Measurements from ENCODE around the gene LRP10. TPM values are rescaled to one million over a fixed set of nuclear protein-coding genes. Genes with fewer than 3 reads are reported as not detected.

LRP10 gene
- total and polyA plus RNA-seq, 2 of the 8 experiments (the other 6 are each of a cell fraction or from before 2014, with no cell fraction given) = 12.4 to 15.6 TPM

- Histone ChIP-seq H3K79me1 (ENCODE audit: low read depth, low read length) (peaks cover 3% of the 10 kb centered on the region; the same call in 1 of the 2 replicates), H2BK15ac (ENCODE audit: low read length) (no peak overlapping the region), H4K91ac (replicated peaks; ENCODE audit: insufficient read length, low read length) (no peak overlapping the region), H3K27ac (ENCODE audit: low read depth, low read length) (no peak overlapping the region), H3K18ac (ENCODE audit: extremely low read depth, low read length) (no peak overlapping the region), H4K5ac (ENCODE audit: insufficient read length, low read depth, low read length) (no peak overlapping the region), H3K36me3 (ENCODE audit: control insufficient read depth in 2 of 4, insufficient read depth in 4 of 4, low read length in 3 of 4) (no peaks in the 10 kb centered on the region), H2BK120ac (replicated peaks; ENCODE audit: low read depth, low read length) (no peak overlapping the region), H3K4me3 (ENCODE audit: extremely low read depth in 1 of 4, insufficient read depth in 2 of 4, low read depth in 3 of 4, low read length in 4 of 4) (no peak overlapping the region), H2AK5ac (ENCODE audit: low read depth, low read length) (no peak overlapping the region), H2BK5ac (ENCODE audit: low read depth, low read length) (no peak overlapping the region), H3K9me3 (ENCODE audit: insufficient read depth in 2 of 2, low read depth in 1 of 2, low read length in 1 of 2) (no peaks in the 10 kb centered on the region), H3K23me2 (ENCODE audit: low read depth, low read length) (peaks cover 7% of the 10 kb centered on the region), H4K20me1 (replicated peaks in 1 of 2; ENCODE audit: control insufficient read depth in 1 of 2, insufficient read depth in 2 of 2, low read length in 2 of 2) (no peaks in the 10 kb centered on the region), H3K4me1 (replicated peaks in 1 of 4; ENCODE audit: control insufficient read depth in 3 of 4, insufficient read depth in 4 of 4, low read length in 3 of 4) (peaks cover 3 to 7% (median 6%) of the 10 kb centered on the region in 4 experiments; a peak in 6 of 7 replicates), H3K23ac (ENCODE audit: insufficient read length) (no peak overlapping the region), H3K27me3 (replicated peaks in 1 of 4; ENCODE audit: control insufficient read depth in 3 of 4, extremely low read depth in 1 of 4, insufficient read depth in 3 of 4, low read length in 3 of 4) (peaks cover 0 to 17% (median 11%) of the 10 kb centered on the region in 4 experiments; a peak in 6 of 7 replicates), H3K9ac (replicated peaks in 1 of 4; ENCODE audit: extremely low read depth in 1 of 4, low read depth in 3 of 4, low read length in 3 of 4) (no peak overlapping the region), H3K56ac (replicated peaks; ENCODE audit: insufficient read length, low read depth, low read length) (no peak overlapping the region), H2BK12ac (ENCODE audit: low read depth, low read length) (no peak overlapping the region), H3K79me2 (ENCODE audit: control insufficient read depth in 1 of 2, insufficient read depth in 2 of 2, low read length in 2 of 2) (no peaks in the 10 kb centered on the region), H3K4me2 (ENCODE audit: insufficient read depth in 1 of 2, low read depth in 2 of 2, low read length in 2 of 2) (no peak overlapping the region; a peak in 1 of 4 replicates), H2BK20ac (ENCODE audit: low read length) (no peak overlapping the region), H3K14ac (ENCODE audit: insufficient read length) (no peak overlapping the region), H2AFZ (ENCODE audit: low read length) (no peak overlapping the region), H3K4ac (replicated peaks; ENCODE audit: insufficient read length, low read depth, low read length) (no peak overlapping the region), H4K8ac (ENCODE audit: extremely low read depth, insufficient read depth, low read length) (no peak overlapping the region)
- no peak for TF ChIP-seq SIRT6 (IDR thresholded peaks at IDR 0.05; ENCODE audit: low read length)
- no peak for TF ChIP-seq CHD1 (IDR thresholded peaks at IDR 0.05; ENCODE audit: low read depth, low read length)
- TF ChIP-seq RFX5 (IDR thresholded peaks at IDR 0.05; ENCODE audit: borderline replicate concordance, low read depth, low read length) = no peak
- no peak for TF ChIP-seq BRCA1 (IDR thresholded peaks at IDR 0.05; ENCODE audit: low read depth, low read length)
- no peak for TF ChIP-seq SAP30 (IDR thresholded peaks at IDR 0.05; ENCODE audit: insufficient read depth, insufficient replicate concordance, low read length)
- TF ChIP-seq EZH2 (IDR thresholded peaks at IDR 0.05; ENCODE audit: low read depth, low read length, severe bottlenecking) = no peak
- TF ChIP-seq BACH1 (IDR thresholded peaks at IDR 0.05; ENCODE audit: low read length) = no peak
- TF ChIP-seq TAF7 (optimal IDR thresholded peaks at IDR 0.05; ENCODE audit: borderline replicate concordance, low read depth, low read length) = no peak
- no peak for TF ChIP-seq GTF2F1 (IDR thresholded peaks at IDR 0.05; ENCODE audit: borderline replicate concordance, low read depth, low read length)
- no peak for TF ChIP-seq CREB1 (IDR thresholded peaks at IDR 0.05)
- CTCF ChIA-PET (ENCODE audit: partially characterized antibody) = interaction anchor here (0.6 to 14.9 kb wide), 12 partner anchors 8 to 332 kb away, joined by 3 to 158 read pairs (median 5); partner anchors contain the start of gene LRP10
- POLR2A ChIA-PET (ENCODE audit: partially characterized antibody) = interaction anchor here (0.6 to 1.6 kb wide), 7 partner anchors 8 to 762 kb away, joined by 3 to 5 read pairs (median 3); partner anchors contain the start of gene MRPL52
- no peak for FAIRE-seq
- WGBS, 2 experiments (ENCODE audit: extremely low coverage in 1 of 2, insufficient coverage in 1 of 2, insufficient read length in 1 of 2, insufficient replicate concordance in 2 of 2, low coverage in 1 of 2, low lambda C conversion rate in 2 of 2, missing lambda C conversion rate in 1 of 2) = 80% methylated on average over 1 of the region's 4 CpGs; no CpG with 5 or more reads in 1 of the 2 experiments
- DNase-seq (ENCODE audit: low read depth in 1 of 2, low spot score in 2 of 2) = no peak
Observed at GRCh38 chr14:22888662-22889061, 17.1 kb downstream of the LRP10 start.
